HG02759 (cell line): ENCODE measurements around the gene PHF10.
"Not testable (repeated sequence)": the region's sequence is repeated elsewhere in the genome, so short reads cannot be mapped to it uniquely, and the experiment has no call there.

Experiments
- ATAC-seq: cut with Tn5 transposase; IDR thresholded peaks from one replicate; pipeline ENCODE4 v1.9.1; 2021; ENCODE audit warnings: mild to moderate bottlenecking, moderate library complexity; ENCODE audit not compliant: unreplicated experiment

Gene PHF10

GRCh38 chr6:169724494-169725124, at the start of gene PHF10:
Gene PHF10 (minus strand): TSS chr6:169724500. CDS start chr6:169723931, 569 bp downstream.
- ATAC-seq = peak; percentile 55

- ATAC-seq = no peak
Measured at GRCh38 chr6:169766921-169767736, 42.8 kb upstream of the PHF10 start.

GRCh38 chr6:169766232-169766631, 41.9 kb upstream of the PHF10 start:
- no peak for ATAC-seq

GRCh38 chr6:169765789-169766188, 41.5 kb upstream of the PHF10 start:
- ATAC-seq = not testable (repeated sequence)

- no peak for ATAC-seq
Measured at GRCh38 chr6:169763881-169764280, 39.6 kb upstream of the PHF10 start.

GRCh38 chr6:169763308-169763707, 39.0 kb upstream of the PHF10 start:
- no peak for ATAC-seq

GRCh38 chr6:169755162-169755561, 30.9 kb upstream of the PHF10 start:
- ATAC-seq = no peak

- no peak for ATAC-seq
Measured at GRCh38 chr6:169752074-169752623, 27.8 kb upstream of the PHF10 start.

- ATAC-seq = peak; percentile 94
Measured at GRCh38 chr6:169751242-169752073, 27.2 kb upstream of the PHF10 start, which contains the start of the genes DYNLT2 and ERMARD. Gene DYNLT2 (minus strand): TSS chr6:169751572. CDS start chr6:169751458, 114 bp downstream. Gene ERMARD (plus strand): TSS chr6:169751622. CDS start chr6:169751658, 36 bp downstream.

- no peak for ATAC-seq
Measured at GRCh38 chr6:169746556-169746955, 22.3 kb upstream of the PHF10 start.

GRCh38 chr6:169745405-169745804, 21.1 kb upstream of the PHF10 start:
- ATAC-seq = no peak

- ATAC-seq = no peak
Measured at GRCh38 chr6:169741344-169741743, 17.0 kb upstream of the PHF10 start.

GRCh38 chr6:169738976-169739529, 14.8 kb upstream of the PHF10 start:
- ATAC-seq = no peak

- ATAC-seq = no peak
Measured at GRCh38 chr6:169738204-169738975, 14.1 kb upstream of the PHF10 start.

- ATAC-seq = no peak
Measured at GRCh38 chr6:169729961-169730360, 5.7 kb upstream of the PHF10 start.

GRCh38 chr6:169726963-169727362, 2.7 kb upstream of the PHF10 start:
- no peak for ATAC-seq

- no peak for ATAC-seq
Measured at GRCh38 chr6:169726049-169726400, 1.7 kb upstream of the PHF10 start.

GRCh38 chr6:169725125-169726048, 1.1 kb upstream of the PHF10 start:
- peak; percentile 15 for ATAC-seq

- peak; percentile 44 for ATAC-seq
Measured at GRCh38 chr6:169723991-169724493, 258 bp downstream of the PHF10 start.
